Breast epithelium (tissue), 3 donors: Measurements from ENCODE around the gene DUOX2. TPM values are rescaled to one million over a fixed set of nuclear protein-coding genes. Genes with fewer than 3 reads are reported as not detected.

Source experiments
- total RNA-seq, 3 donors: library from RNA; depleted of rRNA; stranded (reverse); fragments of >200 nt; gene quantifications; one replicate each; pipeline ENCODE4 v1.1.0, GENCODE V29; 2016

DUOX2 gene
- total RNA-seq, 3 donors from 2014 or later: 0.15 to 0.98 (median 0.16) TPM

Other genes with a start within 250 kb of the DUOX2 start
- not detected for gene TERB2, start 157.5 kb downstream of the DUOX2 start, total RNA-seq
- 10 to 100 TPM in 2 of 3 donors, 1 to 10 TPM in 1; 3.7 to 31.8 (median 12.9) TPM for gene SORD, start 91.0 kb downstream of the DUOX2 start, total RNA-seq
- under 1 TPM in 1 of 3 donors, not detected in 2; 0.33 TPM for gene DUOXA2, start 154 bp upstream of the DUOX2 start, total RNA-seq
- gene DUOXA1, start 15.7 kb upstream of the DUOX2 start, total RNA-seq: 1 to 10 TPM in 2 of 3 donors, under 1 TPM in 1; 0.80 to 3.3 (median 1.0) TPM
- 1 to 10 TPM in 2 of 3 donors, under 1 TPM in 1; 0.80 to 7.2 (median 1.6) TPM for gene DUOX1, start 15.8 kb upstream of the DUOX2 start, total RNA-seq
- 1 to 10 TPM; 5.0 to 9.7 (median 9.5) TPM for gene SHF, start 73.8 kb upstream of the DUOX2 start, total RNA-seq
- gene SLC28A2, start 138.1 kb upstream of the DUOX2 start, total RNA-seq: not detected